Measurements from ENCODE around the gene XYLT1.
"Not testable (repeated sequence)": the region's sequence is repeated elsewhere in the genome, so short reads cannot be mapped to it uniquely, and the experiment has no call there.

The XYLT1 gene

GRCh38 chr16:17335406-17335805 is 135.4 kb downstream of the XYLT1 start:
- DNase-seq = not testable (repeated sequence)

- DNase-seq = peak; percentile 40
Measured at GRCh38 chr16:17334096-17334495, 136.7 kb downstream of the XYLT1 start.

- no peak for DNase-seq
Measured at GRCh38 chr16:17333229-17333628, 137.5 kb downstream of the XYLT1 start.

- no peak for DNase-seq
Measured at GRCh38 chr16:17331991-17332390, 138.8 kb downstream of the XYLT1 start.

- DNase-seq = no peak
Measured at GRCh38 chr16:17331071-17331607, 139.6 kb downstream of the XYLT1 start.

- no peak for DNase-seq
Measured at GRCh38 chr16:17330044-17330443, 140.7 kb downstream of the XYLT1 start.

- no peak for DNase-seq
Measured at GRCh38 chr16:17329391-17329790, 141.4 kb downstream of the XYLT1 start.

- no peak for DNase-seq
Measured at GRCh38 chr16:17328932-17329331, 141.8 kb downstream of the XYLT1 start.

GRCh38 chr16:17327664-17328335 is 143.0 kb downstream of the XYLT1 start:
- no peak for DNase-seq

GRCh38 chr16:17325476-17326143 is 145.2 kb downstream of the XYLT1 start:
- peak; percentile 51 for DNase-seq

- DNase-seq = peak; percentile 50
Measured at GRCh38 chr16:17324451-17324850, 146.3 kb downstream of the XYLT1 start.

- DNase-seq = no peak
Measured at GRCh38 chr16:17323171-17323570, 147.6 kb downstream of the XYLT1 start.

- DNase-seq = no peak
Measured at GRCh38 chr16:17321824-17322223, 148.9 kb downstream of the XYLT1 start.

- DNase-seq = no peak
Measured at GRCh38 chr16:17320009-17320408, 150.8 kb downstream of the XYLT1 start.

- peak; percentile 68 for DNase-seq
Measured at GRCh38 chr16:17318238-17318637, 152.5 kb downstream of the XYLT1 start.

- no peak for DNase-seq
Measured at GRCh38 chr16:17316005-17316404, 154.8 kb downstream of the XYLT1 start.

- DNase-seq = no peak
Measured at GRCh38 chr16:17313793-17314547, 156.8 kb downstream of the XYLT1 start.

- DNase-seq = peak; percentile 86
Measured at GRCh38 chr16:17313085-17313611, 157.6 kb downstream of the XYLT1 start.

- peak; percentile 53 for DNase-seq
Measured at GRCh38 chr16:17312094-17312710, 158.6 kb downstream of the XYLT1 start.

GRCh38 chr16:17311333-17312093 is 159.2 kb downstream of the XYLT1 start:
- DNase-seq = no peak

- no peak for DNase-seq
Measured at GRCh38 chr16:17309510-17309909, 161.2 kb downstream of the XYLT1 start.

GRCh38 chr16:17308186-17308585 is 162.6 kb downstream of the XYLT1 start:
- DNase-seq = no peak

All from fibroblast of skin of scalp (primary cell).